Ureter (tissue), 1 donor: ENCODE data around the gene CTU2. TPM values are rescaled to one million over a fixed set of nuclear protein-coding genes. Genes with fewer than 3 reads are reported as not detected.

Experiments used
- DNase-seq: peaks from one replicate; pipeline ENCODE4 v3.0.0-alpha.2; 2020; ENCODE audit warnings: low spot score
- total RNA-seq: library from RNA; stranded (reverse); gene quantifications from one replicate; pipeline ENCODE4 v1.2.4, GENCODE V29; 2023
- donor health status: DM: yes; HTN: yes; CAD: no.

The CTU2 gene
- total RNA-seq, 1 donor from 2014 or later = 25.2 TPM

DNA sequence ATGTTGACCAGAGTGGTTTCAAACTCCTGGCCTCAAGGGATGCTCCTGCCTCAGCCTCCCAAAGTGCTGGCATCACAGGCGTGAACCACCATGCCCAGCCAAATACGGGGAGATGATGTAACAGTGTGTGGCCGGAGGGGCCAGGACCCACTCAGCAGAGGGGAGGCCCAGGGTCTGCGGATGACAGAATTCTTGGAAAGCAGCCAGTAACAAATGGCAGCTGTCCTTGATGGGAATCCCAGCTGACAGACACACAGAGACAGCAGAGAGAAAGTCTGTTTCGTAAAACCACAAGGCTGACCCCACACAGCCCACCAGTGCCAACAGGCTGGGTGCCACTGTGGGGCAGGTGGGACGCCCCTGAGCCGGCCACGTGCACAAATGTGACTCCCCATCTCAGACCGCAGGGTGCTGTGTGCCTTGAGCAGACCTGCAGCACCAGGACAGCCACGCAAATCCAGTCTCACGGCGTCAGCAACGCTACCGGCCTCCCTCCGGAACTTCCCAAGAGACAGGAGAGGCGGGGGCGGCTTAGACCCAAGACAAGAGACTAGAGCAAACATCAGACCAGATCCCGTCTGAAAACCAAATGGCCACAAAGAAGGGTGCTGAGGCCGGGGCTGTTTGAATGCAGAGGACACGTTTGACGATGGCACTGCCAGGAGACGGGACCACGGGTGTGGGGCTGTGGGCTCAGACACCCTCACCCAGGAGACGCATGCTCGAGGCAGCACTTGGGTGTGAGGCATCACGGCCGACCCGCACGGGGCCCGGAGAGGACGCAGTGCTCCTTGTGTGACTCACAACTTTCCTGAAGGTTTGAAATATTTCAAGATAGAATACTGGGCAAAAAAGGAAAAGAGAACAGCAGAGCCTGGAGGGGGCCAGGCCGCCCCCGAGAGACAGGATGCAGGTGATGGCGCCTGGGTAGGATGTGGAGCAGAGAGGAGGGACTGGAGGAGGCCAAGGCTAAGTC is 24.6 kb downstream of the CTU2 start:
- no peak for DNase-seq

DNA sequence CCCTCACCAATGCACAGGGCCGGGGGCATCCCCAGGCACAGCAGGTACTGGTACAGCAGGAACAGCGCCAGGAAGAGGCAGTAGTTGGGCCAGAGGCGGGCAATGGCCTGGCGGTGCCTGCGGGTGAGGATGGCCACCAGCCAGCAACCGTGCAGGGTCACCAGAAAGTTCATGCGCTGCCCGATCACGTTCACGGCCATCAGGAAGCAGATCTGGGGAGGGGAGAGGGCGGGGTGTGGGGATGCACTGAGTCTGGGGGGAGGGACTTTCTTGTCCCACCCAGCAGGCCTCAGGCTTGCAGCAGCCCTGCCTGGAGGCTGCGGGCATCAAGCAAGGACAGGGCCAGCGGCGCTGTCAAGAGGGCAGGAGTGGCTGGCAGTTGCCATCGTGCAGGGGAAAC is 25.4 kb downstream of the CTU2 start:
- DNase-seq = no peak

DNA sequence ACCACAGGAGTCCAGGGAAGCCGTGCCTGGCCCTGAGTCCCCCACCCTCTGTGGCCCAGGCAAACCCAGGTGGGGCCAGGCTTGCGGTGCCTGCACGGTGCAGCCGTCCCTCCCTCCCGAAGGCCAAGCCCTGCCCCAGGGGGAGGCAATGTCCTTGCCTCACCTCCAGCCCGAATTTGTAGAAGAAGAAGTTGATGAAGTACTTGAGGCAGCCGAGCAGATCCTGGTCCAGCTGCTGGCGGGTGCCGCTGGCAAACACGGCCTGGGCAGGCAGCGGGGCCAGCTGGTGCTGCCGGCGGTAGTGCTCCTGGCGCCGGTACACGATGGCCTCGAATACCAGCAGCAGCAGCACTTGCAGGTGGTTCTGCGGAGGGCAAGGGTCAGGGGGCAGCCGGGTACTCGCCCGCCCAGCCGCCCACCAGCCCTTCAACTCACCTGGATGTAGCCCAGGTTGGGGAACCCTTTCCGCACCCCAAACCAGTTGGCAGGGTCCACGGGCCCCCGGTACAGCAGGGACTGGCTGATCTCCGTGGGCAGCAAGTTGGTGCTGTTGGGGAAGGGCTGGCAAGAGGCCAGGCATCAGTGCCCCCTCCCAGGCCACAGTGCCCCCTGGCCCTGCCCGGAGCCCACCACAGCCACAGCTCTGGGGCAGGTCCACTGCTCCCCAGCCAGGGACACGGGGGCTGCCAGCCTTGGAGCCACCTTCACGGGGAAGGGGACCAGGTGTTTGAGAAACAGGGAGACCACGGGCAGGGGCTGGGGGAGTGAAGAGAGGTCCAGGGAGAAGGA is 26.1 kb downstream of the CTU2 start:
- no peak for DNase-seq

DNA sequence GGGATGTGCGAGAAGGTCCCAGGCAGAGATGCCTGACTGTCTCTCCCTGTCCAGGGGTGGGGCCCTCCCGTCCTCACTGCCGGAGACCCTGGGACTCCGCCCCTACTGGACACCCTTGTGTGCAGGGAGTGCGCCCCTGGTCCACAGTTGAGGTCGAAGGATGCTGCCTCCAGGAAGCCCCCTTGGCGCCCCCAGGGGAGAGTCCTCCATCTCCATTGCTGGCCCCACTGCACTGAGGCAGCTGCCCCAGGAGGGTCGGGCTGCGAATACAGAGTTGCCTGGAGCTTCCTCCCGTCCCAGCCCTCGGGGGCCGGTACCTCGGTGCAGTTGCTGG is 26.6 kb downstream of the CTU2 start:
- no peak for DNase-seq

DNA sequence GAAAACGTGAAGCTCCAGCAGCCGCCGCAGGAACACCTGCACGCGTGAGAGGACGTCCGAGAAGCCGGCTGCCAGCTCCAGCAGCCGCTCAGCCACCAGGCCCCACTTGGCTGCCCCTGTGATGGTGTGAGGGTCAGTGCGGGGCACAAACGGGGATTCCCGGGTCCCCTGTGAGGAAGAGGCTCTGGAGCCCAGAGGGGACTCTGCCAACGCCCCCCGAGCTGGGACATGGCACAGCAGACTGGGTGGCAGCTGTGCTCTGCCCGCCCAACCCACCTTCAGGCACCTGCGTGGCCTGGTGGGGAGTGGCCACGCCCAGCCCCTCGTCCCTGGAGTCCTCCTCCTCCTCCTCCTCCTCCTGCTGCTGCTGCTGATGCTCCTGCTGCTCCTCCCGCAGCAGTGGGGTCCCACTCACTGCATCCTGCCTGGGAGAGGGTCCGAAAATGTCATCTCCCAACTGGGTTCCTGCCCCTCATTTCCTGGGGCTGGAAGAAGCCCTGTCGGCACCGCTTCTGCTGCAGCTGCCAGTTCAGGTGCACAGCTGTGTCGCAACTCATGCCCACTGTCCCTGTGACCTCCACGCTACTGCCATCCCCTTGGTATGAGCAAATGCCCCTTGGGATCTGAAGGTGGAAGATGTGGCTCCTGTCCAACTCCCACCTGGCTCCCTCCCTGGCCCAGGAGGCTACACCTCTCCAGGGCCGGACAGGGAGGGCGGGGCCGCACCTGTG is 27.5 kb downstream of the CTU2 start:
- no peak for DNase-seq

DNA sequence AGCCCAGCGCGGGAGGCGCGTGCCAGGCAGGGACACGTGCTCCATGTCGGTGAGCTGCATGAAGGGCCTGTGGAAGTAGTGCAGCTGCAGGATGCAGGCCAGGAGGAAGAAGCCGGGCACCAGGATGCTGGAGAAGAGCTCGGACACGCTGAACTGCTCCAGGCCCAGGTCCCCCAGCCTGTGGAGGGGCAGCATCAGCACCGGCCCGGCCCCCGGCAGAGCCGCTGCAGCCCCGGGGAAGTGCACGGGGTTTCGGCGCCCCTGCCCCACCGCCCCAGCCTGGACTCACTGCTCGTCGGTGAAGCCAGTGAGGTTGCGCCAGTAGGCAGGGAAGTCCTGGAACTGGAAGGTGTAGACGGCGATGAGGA is 28.0 kb downstream of the CTU2 start:
- DNase-seq = no peak

DNA sequence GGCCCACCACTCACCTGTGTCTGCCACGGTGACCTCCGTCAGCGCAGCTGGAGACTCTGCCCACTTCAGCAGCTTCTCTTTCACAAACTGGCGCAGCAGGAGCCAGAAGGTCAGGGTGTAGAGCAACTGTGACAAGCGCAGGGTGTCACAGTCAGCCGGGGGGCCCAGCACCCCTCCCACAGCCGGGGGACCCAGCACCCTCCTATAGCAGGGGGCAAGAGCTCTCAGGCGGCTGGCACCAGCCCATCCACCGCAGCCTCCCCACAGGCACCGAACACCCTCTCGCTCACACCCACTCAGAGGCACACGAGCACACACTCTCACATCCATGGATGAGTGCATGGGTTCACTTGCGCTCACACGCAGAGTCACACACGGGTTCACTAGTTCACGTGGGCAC is 28.8 kb downstream of the CTU2 start:
- DNase-seq = no peak

DNA sequence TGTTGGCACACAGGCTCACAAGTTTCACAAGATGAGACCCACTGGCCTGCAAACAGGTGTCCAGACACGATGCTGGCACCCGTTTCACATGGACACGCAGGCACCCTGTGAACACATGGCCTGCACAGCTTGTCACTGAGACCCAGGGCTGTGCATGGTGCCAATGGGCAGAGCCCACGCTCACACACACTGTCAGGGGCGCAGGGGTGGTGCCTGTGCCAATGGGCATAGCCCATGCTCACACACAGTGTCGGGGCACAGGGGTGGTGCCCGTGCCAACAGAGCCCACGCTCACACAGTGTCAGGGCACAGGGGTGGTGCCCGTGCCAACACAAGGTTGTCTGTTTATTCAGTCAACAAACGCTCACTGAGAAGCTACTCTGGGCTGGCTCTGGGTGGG is 29.3 kb downstream of the CTU2 start:
- DNase-seq = no peak

DNA sequence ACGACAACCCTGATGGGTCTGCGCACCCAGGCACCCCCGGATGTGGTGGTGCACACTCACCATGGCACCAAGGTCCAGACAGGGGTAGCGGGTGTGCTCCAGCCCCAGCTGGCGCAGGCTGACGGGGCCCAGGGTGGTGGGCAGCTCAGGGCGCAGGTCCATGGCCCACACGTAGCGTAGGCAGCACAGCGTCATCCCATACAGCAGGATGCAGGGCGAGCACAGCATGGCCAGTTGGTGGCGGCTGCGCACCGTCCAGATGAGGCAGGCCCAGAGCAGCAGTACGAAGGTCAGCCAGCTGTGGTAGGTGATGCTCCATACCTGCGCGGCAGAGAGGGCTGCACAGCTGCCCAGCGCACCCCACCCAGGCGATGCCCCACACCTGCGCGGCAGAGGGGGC is 29.8 kb downstream of the CTU2 start:
- DNase-seq = no peak

DNA sequence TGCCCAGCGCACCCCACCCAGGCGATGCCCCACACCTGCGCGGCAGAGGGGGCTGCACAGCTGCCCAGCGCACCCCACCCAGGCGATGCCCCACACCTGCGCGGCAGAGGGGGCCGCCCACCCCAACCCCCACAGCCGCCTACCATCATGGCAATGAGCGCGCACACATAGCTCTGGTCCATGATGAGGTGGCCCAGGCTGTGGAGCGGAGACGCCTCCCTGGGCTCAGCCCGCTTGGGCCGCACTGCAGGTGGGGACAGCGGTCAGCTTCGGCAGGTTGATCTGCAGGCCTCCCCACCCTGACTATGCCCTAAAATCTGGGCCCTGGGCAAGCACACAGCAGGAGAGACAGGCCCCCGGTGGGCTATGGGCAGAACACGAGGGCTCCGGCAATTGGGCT is 30.2 kb downstream of the CTU2 start:
- no peak for DNase-seq

DNA sequence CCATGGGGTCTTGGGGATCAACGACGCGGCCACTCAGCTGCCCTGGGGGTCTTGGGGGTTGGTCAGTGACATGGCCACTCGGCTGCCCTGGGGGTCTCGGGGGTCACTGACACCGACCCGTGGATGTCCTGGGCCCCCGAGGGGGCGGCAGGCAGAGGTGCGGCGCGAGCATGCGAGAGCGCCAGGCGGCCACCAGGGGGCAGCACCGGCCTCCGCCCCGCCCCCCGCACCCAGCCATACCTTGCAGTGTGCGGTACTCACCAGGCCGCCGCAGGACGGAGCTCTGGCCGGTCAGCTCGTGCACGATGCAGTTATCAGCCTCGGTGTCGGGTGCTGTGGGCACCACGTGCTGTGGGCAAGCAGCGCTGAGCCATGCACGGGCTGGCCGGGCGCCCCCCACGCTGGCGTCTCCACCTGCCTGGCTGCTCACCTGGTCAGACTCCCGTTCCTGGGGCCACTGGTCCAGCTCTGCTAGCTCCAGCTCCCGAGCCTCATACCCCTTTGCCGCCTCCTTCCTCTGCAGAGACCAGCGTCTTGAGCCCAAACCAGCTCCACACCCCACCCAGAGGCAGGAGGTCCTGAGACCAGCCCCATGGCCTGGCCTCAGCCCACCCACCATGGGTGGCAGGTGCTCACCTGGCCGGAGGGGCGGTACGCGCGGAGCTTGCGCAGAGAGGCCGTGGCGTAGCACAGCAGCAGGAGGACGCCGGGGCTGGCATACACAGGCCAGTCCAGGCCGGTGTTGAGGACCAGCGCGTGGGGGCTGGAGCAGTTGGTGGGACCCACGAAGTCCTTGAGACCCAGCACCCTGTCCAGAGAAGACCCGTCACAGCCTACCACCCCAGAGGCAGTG is 31.2 kb downstream of the CTU2 start:
- DNase-seq = peak; percentile 76

DNA sequence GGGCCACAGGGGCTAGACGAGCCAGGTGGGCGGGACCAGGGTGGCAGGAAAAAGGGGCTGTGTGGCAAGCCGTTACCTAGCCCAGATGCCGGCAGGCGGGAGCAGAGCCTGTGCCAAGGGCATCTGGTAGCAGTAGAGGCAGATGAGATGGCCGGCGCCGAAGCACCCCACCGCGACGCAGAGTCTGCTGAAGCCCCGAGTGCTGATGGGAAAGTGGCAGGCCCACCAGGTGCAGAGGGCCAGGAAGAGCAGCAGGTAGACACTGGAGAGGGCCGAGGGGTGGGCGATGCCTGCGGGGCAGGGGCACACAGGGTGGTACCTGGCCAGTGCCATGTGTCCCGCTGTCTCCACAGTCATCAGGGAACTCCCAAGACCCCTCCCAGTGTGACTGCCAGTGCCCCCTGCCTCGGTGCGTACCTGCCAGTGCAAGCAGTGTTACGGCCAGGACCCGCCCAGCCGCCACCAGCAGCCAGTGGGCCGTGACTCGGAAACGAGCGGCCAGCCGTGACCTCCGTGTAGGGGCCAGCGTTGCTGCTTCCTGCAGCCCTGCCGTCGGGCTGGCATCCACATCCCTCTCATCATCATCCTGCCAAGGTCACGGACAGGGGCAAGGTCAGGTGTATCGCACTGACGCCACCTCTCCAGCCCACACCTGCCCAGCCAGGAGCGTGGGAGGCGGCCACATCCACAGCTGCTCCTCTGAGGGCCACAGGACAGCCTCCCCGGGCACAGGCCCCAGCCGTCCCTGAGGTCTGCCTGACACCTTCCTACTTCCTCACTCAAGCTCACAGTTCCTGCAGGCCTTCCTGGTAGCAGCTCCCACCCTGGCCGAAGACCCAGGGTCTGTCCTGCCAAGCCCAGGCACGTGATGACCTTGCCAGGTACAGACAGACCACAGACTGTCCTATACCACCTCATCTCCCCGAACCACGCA is 32.1 kb downstream of the CTU2 start:
- DNase-seq = no peak

DNA sequence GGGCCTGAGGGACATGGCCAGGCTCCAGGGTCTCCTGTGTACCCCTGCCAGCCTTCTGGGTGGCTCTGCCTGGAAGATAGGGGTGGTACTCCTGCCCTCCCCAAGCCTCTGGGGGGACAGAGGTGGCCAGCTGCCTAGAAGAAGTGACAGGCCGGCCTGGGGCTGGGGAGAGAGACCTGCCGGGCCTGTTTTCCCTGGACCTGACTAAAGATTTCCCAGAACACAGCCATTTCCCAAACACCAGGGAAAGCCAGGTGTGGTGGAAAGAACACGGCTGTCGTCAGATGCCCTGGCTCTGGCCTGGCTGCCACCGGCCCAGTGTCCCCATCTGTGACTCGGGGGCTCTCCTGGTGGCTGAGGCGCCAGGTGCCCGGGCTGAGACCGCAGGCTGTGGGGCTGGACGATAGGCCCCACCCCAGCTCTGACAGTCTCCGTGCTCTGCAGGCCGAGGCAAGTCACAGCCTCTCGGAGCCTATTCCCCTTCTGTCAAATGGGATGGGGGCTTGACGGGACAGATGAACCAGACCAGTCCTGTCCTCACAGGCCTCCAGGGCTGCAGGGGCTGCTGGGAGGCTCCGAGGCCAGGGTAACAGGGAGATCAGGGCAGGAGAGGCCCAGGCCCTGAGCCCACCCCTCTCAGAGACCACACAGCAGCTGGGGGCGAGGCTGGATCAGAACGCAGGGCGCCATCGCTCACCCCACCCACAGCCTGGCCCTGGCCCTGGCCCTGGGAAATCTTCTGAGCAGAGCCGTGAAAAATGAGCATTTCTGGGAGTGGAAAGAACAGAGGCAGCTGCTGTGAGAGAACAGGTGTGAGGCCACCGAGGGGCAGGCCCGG is 33.1 kb downstream of the CTU2 start:
- DNase-seq = no peak

DNA sequence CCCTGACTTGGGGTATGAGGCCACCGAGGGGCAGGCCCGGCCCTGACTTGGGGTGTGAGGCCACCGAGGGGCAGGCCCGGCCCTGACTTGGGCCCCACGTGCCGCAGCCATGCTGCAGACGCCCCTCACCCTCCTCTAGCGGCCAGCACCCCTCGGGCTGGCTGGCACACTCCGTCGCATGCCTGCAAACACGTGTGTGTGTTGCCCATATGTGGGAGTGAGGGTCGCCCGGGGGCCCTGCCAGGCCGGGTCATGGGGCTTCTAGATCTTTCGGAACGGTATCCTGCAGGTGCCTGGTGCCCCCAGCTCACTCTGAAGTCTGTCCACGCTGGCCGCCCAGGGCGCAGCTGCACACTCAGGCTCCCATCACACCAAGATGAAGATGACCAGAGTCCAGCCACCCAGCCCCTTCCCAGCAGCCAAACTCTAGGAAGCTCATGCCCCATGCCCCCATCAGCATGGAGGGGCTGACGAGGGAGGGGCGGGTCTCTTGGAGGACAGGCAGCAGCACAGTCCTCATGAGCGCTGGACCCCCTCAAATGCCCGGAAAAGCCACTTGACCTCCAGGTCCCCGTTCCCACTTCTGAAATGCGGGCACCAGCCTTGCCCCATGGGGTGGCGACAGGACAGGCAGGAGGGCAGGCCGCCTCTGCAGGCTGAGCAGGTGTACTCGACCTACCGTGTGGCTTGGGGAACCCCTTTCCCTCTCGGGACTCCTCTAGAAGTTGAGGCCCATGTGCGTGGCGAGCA is 33.8 kb downstream of the CTU2 start:
- DNase-seq = no peak

DNA sequence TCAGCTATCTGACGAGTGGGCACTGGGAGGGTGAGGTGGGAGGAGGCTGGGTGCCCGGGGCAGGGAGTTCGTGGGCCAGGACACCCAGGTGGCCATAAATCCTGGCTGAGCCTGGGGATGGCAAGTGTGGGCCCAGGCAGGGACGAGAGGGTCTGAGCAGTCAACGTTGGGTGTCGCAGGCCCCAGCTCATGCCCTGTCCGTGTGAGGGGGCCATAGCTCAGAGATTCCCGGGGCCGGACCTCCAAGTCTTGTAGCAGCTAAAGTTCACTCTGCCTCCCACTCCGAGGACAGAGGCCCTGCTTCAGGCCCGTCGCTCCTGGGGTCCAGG is 34.4 kb downstream of the CTU2 start:
- no peak for DNase-seq

DNA sequence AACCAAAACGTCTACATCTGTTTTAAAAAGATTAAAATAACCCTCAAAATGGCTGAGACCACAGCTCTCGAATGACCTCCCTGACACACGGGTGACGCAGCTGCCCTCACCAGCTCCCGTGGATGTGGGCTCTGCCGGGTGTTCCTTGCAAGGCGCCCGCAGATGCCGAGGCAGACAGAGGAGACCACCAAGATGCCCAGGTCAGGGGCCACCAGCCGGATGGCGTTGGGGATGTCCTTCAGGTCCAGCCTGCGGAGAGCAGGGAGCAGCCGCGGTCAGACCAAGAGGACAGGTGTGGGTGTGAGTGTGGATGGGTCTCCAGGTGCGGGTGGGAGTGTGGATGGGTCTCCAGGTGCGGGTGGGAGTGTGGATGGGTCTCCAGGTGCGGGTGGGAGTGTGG is 35.1 kb downstream of the CTU2 start:
- DNase-seq = no peak

DNA sequence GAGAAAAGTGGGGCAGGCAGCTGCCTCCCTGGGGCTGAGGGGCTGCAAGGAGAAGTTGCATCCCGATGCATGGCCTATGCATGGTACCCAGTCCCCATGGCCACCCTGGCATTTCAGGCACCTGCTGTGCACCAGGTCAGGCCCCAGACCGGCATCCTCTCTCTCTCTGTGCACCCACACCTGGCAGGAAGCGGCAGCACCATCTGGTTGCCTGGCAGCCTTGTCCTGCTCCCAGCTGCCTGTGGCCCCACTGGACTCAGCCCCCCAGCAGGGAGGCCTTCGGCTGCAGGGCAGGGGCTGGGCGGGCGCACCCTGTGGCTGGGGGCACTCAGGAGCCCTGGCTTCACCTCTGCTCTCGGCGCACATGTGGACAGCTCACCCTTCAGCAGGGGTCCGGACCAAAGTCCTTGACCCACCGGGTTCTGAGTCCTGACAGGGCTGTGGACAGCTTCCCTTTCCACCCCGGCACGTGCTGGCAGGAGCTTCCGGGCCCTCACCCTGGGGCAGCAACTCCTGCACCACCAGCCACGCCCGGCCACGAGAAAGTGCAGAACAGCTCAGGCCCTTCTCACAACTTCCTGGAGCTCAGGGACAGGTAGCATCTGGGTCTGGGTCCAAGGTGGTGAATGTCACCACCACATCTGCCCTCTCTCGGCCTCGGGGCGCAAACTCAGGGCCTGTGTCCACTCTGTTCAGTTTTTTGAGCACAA is 36.7 kb downstream of the CTU2 start:
- no peak for DNase-seq
